NCI-H510A (cell line): ENCODE data around the gene KAT6B.

Experiments
- DNase-seq: peaks from one replicate; lab custom pipeline; 2025; lab: John Stamatoyannopoulos, UW

KAT6B gene

DNA sequence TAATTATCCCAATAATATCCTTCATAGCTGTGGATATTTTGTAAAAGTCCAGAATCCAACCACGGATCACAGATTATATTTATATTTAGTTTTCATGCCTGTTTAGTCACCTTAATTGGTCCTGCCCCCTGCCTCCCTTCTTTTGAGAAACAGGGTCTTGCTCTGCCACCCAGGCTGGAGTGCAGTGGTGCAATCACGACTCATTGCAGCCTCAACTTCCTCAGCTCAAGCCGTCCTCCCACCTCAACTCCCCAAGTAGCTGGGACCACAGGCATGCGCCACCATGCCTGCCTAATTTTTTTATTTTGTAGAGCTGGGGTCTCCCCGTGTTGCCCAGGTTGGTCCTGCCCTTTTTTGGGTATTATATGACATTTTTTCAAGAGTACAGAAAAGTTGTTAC lies 129.4 kb downstream of the KAT6B start:
- DNase-seq, result no peak

DNA sequence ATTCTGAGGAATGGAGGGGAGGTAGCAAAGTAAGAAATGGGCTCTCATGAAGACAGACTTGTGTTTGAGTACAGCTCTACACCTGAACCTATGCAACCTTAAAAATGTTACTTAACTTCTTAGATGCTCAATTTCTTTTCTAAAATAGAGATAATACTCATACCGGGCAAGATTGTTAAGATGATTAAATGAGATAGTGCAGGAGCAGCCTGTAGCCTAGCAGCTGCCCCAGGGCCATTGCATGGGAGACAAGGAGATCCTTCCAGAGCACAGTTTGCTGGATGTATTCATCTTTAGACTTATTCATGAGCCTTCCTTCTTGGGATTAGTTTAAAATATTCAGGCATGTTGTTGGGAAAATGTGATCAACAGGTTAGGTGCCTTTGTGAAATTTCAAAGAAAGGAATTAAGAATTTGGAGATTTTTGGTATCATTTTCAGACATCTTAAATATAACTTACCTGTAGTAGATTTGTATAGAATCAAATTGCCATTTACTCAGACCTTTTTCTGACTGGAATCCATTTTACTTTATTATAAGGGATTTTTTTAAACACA lies 130.2 kb downstream of the KAT6B start:
- no peak for DNase-seq

DNA sequence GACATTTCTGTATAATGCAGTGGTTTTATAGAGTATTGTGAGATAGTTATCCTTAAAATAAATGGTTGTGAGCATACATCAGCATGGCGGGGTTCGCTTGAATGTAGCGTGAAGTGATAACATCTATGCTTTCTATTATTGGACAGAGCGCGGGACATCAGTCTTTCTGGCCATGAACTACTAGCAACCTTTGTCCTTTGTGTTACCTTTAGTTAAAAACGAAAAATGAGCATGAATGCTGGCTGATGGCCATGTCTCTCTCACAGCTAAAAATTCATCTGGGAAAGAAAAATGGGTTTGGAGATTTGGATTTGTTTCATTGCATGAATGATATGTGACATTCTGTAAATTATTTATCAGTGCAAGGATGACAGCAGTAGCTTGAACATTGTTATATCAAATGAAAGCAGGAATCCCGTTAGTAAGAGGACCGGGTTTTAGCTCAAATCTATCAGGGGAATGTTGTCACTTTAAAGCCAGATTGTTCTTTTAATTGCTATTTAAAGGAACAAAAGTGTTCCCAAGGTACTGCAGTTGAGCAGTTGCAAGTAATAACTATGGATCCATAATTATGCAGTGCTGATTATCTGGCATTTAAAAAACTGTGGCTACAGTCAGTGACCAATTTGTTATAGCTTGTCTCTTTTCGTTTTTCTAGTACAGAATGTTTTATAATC lies 131.0 kb downstream of the KAT6B start:
- DNase-seq, result no peak

DNA sequence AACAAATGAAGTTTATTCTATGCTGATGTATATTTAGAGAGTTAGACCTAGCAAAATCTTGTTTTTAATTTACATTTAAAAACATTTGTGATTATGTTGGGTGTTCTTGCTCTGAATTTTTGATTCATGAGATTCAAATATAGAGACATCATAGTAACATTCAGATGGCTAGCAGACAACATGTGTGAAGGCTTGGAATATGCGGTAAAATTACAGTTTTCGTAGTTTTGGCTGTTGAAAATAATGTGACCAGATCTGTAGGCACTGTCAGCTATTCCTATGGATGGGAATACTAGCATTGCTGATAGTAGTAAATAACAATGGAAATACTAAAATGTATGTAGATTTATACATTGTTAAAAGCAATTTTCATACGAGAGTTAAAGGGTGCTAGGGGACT lies 131.9 kb downstream of the KAT6B start:
- DNase-seq, result no peak

DNA sequence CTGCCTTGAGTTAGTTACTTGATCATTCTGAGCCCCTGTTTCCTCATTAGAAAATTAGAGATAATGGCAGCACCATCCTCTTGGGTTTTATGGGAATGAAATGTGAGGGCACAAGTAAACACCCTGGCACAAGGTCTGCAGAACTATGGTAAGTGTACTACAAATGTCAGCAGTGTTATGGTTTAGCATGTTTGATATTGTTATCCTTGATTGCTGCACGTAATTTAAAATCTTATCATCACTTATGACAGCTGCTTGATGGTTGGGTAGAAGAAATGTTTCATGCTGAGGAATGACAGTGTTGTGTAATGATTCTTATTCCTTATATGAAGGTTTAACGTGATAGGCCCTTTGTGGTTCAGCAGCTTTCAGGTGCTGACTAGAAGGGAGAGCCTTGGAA lies 134.3 kb downstream of the KAT6B start:
- no peak for DNase-seq

DNA sequence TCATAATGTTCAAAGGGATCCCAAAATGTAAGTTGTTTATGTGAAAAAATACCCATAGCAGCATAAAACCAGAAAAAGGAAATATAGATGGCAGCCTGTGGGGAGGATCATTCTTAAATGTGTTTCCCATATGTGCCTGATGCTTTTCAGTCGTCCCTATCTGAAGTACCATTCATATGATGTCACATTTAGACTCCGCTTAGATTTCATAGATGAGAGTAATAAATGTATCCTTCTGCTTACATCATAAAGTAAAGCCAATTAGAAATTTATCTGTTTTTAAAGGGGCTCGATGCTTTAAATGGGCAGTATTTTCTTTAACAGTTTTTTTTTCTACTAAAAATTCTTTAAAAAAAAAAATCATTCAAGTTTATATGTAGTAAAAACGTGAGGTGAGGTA lies 136.1 kb downstream of the KAT6B start:
- no peak for DNase-seq

DNA sequence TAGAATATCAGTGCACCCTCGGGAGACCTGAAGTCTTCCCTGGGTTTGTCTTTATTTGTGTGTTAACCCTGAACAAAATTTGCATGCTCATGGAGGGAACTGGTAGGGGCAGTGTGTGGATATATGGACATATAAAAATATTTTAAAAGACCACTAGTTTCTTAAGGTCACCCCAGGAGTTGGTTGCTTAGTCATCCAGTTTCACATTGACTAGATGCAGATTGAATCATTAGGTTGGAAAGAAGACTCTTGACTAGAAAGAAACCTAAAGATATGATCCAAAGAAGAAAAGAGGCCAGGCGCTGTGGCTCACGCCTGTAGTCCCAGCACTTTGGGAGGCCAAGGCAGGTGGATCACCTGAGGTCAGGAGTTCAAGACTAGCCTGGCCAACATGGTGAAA lies 137.1 kb downstream of the KAT6B start:
- no peak for DNase-seq

DNA sequence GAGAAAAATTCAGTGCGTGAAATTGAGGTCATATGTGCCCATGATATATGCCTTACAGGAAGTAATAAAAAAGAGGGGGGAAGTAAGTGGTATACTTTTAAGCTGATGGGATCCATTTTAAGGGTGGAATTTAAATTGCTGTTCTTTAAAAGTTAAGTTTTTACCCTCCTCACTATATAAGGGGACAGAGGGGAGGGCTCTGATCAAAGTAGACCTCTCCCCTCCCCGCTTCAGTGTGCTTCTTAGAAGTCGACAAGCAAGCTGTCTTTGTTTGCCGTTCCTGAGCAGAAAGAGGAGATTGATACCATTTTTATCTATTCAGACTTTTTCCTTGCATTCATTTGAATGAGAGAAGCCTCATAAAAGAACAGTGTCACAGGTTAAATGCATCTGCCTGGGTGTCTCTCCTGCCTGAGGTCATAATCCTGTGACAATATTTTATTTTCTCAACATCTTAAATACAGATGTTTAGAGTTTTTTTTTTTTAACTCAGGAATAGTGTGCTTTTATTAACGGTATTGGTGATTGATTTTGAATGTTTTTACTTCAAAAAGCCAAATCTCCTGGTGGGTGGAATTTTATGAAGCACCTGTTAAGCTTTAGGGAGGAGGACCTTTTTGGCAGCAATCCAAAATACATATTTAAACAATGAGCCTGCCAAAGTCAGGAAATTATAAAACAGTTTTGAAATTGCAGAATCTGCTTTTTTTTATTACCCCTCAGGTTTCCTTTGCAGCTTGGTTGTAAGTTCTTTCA lies 141.7 kb downstream of the KAT6B start:
- no peak for DNase-seq

DNA sequence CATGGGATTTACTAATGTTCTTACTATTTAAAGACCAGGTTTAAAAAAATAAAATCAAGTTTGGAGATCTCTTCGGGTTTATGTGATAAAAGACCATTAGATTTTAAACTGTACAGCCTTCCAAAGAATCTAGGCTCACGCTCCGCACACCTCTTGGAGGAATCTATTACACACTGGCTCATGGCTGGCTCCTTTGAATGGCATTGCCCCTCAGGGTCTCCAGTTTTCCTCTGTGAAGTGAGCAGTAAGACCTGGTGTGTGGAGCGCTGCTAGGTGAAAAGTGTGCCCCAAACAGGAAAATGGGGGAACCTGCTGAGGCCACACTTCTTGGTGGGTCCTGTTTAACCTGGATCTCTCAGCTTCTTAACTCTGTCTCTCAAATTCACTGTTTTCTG lies 142.3 kb downstream of the KAT6B start:
- no peak for DNase-seq

DNA sequence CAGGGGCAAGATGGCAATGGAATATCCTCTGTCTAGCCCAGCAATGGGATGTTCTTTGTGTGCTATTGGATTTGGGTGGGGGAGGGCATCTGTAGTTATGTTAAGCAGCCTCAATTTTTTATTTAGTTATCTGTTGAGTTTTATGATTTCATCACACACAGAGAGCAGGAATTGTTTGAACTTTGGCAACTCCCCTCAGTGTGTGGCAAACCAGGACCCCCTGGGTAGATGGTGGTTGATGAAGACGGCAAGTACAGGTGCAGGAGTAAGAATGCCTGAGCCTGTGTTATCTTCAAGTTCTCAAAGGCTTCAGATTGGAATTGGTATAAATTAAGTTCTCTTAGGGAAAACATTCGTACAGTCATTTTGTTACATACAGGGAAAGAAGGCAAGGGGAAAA lies 142.7 kb downstream of the KAT6B start:
- no peak for DNase-seq

DNA sequence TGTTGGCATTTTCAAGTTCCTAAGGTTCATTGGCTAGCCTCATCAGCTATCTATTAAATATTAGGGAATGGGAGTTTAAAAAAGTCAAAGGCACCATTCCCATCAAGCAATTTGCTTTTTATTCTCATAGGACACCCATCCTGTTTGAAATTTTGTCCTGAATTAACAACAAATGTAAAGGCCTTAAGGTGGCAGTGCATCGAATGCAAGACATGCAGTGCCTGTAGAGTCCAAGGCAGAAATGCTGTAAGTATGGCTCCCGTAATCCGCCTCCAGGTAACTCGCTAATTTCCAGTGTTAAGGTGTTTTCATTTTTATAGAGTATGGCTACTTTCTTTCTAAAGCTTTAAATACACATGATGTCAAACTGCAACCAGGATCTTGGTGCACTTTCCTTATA lies 143.1 kb downstream of the KAT6B start:
- no peak for DNase-seq

DNA sequence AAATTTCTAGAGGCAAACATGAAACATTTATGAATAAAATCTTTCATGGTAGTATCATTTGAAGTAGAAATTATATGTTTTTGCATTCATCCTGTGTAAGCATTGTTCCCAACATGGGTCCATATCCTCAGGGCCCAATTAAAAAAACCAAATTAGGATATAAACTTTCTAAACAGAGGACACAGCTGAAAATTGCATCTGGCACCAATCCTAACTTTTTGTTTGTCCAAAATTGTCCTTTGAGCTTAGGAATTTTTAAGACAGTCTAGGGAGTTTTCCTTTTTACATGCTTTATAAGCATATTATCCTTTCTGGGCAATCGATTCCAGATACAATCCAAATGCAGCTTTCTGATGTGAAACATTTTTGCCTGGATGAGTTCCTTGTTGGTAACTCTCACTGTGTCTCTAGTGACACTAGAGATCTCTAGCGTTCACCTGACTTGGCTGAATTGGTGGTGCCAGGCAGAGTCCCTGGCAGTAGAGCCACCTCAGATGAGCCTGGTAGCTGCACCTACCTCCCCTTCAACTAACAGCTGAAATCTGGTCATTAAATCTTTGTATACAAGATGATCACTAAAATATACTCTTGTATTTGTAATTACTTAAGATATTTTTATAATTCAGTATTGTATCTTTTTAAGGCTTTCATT lies 147.5 kb downstream of the KAT6B start:
- no peak for DNase-seq

DNA sequence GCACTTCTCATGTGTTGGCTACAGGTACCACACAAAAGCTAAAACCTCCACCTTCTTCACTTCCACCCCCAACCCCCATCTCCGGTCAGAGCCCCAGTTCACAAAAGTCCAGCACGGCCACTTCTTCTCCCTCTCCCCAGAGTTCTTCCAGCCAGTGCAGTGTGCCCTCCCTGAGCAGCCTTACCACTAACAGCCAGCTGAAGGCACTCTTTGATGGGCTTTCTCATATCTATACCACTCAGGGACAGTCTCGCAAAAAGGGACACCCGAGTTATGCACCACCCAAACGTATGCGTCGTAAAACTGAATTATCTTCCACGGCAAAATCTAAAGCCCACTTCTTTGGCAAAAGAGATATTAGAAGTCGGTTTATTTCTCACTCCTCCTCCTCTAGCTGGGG lies 149.4 kb downstream of the KAT6B start:
- DNase-seq, result no peak

DNA sequence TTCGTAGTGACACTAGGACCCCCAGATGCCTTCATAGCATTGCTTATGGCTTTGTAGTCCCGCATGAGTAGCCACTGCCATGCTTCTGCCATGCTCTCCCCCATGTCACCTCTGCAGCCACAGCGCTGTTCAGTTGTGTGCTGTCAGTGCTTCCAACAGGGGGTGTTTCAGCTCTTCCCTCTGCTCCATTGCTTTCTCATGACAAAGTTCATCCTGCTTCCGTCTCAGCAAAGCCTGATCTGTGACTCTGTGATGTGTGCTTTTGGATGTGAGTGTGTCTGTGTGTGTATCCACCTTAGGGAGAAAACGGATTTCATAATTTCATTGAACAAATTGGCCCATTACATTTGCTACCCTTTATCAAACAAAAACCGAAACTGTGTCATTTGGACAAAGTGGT lies 150.2 kb downstream of the KAT6B start:
- DNase-seq, result no peak

DNA sequence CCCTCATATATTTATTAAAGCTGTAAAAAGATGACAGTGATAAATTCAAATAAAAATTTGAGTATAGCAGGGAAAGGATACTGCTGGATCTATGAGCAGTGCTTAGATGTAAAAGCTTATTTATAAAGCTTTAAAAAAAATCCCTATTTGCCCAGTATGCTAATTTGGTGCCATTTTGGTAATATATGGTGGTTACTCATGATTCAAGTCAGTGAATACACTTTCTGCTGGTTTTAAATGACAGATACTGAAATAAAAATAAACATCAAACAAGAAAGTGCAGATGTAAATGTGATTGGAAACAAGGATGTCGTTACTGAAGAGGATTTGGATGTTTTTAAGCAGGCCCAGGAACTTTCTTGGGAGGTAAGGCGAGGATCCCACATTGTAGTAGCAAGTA lies 150.7 kb downstream of the KAT6B start:
- no peak for DNase-seq

DNA sequence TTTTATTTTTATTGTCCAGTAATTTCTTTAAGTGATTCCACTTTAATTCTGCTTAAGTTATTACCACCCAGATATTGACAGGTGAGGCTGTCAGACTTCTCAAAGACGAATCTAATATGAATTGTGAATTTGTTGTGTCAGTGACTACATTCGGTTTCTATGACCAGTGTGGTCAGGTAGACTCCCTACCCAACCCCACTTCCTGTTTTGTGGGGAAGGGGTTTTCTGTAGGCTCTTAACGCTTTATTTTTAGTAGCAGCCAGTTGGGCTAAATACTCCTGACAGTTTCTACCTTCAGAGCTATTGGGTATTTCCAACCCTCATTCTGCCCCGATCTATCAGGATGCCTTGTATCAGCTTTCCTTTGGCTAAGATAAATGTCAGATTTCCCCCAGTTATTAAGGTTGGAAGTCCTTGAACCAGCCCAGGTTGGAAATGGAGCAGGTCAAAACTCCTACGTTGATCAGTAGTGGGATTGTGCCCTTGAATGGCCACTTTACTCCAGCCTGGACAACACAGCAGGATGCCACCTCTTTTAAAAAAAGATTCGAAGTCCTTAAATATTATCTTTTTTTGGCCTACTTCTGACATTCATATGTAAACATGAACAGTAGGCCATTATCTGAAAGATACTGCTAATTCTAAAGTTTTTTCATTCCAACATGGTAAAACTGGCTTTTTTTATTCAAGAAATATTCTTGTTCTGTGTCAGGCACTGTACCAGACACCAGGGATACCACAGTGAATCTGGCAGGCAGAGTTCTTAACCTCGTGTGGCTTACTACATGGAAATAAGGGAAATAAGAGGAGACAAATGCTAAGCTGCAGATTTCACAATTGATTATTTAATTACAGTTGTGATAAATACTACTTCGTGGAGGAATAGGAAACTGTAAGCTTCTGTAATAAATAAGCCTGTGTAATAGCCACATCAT lies 151.8 kb downstream of the KAT6B start:
- no peak for DNase-seq

DNA sequence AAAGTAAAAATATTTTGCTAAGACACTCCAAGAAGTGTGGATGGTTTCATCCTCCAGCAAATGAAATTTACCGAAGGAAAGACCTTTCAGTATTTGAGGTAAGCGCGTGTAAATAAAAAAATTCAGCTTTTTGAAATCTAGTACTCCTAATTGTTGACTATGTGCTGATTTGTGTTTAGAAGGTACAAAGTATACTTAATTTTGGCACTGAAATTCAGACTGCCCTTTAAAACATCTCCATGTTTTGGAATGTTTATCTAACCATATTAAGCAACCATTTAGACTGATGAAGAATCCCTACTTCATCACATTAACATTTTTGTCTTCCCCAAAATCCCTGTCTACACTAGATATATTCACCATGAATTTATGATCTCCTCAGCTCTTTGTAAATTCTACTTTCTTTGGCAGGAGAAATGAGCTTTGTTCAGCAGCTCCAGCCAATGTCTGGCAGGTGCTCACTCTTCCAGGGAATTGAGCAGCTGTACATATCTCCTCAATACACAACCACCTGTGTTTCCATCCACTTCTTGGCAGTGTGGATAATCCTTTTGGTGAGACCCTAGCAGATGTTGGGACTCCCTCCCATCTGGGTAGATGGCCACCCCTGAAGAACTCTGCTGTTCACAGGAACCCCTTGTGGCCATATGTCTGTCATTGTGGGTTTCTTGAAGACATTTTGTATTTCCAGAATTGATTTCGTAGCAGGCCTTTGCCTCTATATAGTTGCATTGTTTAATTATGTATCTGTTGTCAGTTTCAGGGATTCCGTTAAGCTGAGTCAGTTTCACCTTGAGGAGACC lies 155.6 kb downstream of the KAT6B start:
- no peak for DNase-seq

DNA sequence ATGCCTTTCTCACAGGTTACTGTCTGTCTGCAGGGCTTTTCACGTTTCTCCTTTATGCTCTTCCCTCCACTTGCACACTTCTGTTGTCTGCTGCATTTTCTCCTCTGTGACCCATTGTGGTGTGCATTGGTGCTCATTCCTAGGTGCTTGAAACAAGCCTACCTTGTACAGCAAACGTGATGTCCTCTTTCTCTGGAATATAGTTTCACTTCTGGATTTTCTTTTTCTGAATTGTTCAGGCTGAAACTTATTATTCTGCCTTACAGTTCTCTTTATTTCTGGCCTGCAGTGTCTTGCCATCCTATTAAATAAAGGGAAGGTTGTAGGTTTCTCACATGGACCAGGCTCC lies 156.2 kb downstream of the KAT6B start:
- DNase-seq, result no peak

DNA sequence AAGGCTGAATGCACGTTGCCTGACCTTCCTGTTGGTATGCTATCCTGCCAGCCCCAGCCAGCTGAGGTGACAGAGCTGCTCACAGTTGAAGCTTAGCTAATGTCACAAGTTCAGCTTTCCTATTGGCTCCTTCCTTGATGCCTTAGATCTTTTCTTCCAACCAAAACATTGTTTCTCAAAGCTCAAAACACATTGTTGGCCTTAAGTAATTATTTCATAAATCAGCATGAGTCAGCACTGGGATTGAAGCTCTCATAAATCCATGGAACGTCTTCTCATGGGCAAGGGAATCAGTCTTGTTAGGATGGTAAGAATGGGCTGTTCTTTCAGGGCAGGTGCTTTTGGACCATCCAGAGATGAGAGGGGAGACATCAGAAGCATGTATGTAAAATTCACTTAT lies 157.0 kb downstream of the KAT6B start:
- no peak for DNase-seq

DNA sequence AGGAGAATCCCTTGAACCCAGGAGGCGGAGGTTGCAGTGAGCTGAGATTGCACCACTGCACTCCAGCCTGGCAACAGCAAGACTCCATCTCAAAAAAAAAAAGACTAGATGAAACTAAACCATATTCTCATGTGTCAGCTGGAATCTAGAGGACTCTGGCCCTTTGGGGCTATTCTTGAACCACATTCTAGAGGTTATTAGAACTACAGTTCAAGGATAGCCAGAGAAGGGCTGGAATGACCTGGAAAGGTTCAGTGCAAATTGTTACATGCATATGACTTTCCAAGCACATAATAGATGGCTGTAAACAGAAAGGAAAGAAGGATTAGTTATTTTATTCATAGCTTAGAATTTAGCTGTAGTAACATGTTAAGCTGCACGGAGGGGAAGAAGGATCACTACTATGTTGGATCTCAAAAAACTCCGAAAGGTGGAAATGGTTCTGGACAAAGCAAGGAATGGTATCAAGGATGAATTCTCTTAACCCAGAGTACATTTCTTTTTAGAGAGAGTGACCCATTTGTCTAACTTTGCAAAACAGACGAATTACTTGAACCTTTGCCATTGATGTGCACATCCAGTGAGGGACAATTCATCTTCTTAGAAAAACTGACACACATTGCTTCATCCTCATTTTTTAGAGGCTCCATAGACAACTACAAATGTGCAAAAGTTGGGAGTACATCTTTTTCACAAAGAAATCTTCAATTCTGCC lies 161.1 kb downstream of the KAT6B start:
- no peak for DNase-seq
